Loucy (cell line): Measurements from ENCODE around the gene MYO7B.

Source experiments
- EZH2phosphoT487 ChIP-seq: fragments of 200-600 bp; IDR thresholded peaks from 2 replicates; pipeline ENCODE4 v1.6.1; 2018; ENCODE audit warnings: antibody characterized with exemption, mild to moderate bottlenecking, moderate library complexity, borderline replicate concordance
- TF ChIP-seq, protein P1 (sequence below): fragments of 200-600 bp; sonication (generic); conservative IDR thresholded peaks from 2 replicates; pipeline ENCODE4 v1.5.1; 2014; ENCODE audit warnings: mild to moderate bottlenecking, antibody characterized with exemption, low read length

DNA sequence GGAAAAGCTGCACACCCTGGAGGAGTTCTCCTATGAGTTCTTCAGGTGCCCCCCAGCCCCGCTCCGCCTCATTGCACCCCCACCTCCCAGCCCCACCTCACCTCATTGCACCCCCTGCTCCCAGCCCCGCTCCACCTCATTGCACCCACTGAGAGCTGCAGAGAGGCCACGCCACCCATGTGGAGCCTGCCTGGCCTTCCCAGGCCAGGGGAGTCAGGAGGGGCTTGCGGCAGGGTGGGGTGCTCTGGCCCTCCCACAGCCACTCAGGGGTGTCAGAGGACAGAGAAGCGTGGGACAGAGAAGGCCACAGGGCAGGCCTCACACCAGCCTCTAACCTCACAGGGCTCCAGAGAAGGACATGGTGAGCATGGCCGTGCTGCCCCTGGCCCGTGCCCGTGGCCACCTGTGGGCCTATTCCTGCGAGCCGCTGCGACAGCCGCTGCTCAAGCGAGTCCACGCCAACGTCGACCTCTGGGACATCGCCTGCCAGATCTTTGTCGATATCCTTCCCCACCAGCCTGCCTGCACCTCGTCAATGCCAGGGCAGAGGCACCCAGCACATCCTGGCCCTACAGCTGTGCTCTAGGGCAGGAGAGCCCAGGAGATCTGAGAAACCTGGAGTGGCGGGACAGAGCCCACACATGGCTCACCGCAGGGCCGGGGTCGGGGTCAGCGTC, 95.5 kb downstream of the MYO7B start:
- no peak for TF ChIP-seq EZH2phosphoT487
- TF ChIP-seq, protein P1, sequence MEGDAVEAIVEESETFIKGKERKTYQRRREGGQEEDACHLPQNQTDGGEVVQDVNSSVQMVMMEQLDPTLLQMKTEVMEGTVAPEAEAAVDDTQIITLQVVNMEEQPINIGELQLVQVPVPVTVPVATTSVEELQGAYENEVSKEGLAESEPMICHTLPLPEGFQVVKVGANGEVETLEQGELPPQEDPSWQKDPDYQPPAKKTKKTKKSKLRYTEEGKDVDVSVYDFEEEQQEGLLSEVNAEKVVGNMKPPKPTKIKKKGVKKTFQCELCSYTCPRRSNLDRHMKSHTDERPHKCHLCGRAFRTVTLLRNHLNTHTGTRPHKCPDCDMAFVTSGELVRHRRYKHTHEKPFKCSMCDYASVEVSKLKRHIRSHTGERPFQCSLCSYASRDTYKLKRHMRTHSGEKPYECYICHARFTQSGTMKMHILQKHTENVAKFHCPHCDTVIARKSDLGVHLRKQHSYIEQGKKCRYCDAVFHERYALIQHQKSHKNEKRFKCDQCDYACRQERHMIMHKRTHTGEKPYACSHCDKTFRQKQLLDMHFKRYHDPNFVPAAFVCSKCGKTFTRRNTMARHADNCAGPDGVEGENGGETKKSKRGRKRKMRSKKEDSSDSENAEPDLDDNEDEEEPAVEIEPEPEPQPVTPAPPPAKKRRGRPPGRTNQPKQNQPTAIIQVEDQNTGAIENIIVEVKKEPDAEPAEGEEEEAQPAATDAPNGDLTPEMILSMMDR = no peak
